Ovary (tissue), 10 donors: ENCODE results near the gene TPRG1. TPM values are rescaled to one million over a fixed set of nuclear protein-coding genes. Genes with fewer than 3 reads are reported as not detected.

Source experiments
- DNase-seq, 5 donors: peaks; one replicate each; pipeline ENCODE4 v3.0.0-alpha.2; 2019 to 2020
- H3K27ac ChIP-seq, 2 donors: fragments of 200-600 bp; one replicate each; pipeline versions ENCODE4 v1.5.1 to v1.8.0; 2019 to 2022
- H3K27me3 ChIP-seq: fragments of 200-600 bp; one replicate; pipeline ENCODE4 v1.8.0; 2022
- H3K36me3 ChIP-seq: fragments of 200-600 bp; sonication (generic); one replicate; pipeline ENCODE4 v1.5.1; 2019
- H3K4me1 ChIP-seq: one replicate; pipeline ENCODE4 v1.8.1; 2013; ENCODE audit warnings: mild to moderate bottlenecking, moderate library complexity; ENCODE audit not compliant: insufficient read depth
- H3K4me3 ChIP-seq: fragments of 200-600 bp; sonication (generic); one replicate; pipeline ENCODE4 v1.5.1; 2017
- H3K9me3 ChIP-seq, 2 donors: fragments of 200-600 bp in 1 of 2; sonication (generic) in 1 of 2; one replicate each; pipeline versions ENCODE4 v1.5.1 to v1.8.1; 2013 to 2019; ENCODE audit warnings: mild to moderate bottlenecking in 1 of 2, moderate library complexity in 1 of 2
- CTCF ChIP-seq, 3 donors: fragments of 450-650 bp in 2 of 3; fragments of 200-600 bp in 1 of 3; IDR thresholded peaks; one replicate each; pipeline versions ENCODE4 v1.5.1 to v1.8.0; 2016 to 2022; ENCODE audit warnings: antibody characterized with exemption in 3 of 3, mild to moderate bottlenecking in 1 of 3
- EP300 ChIP-seq: sonication (generic); formaldehyde crosslinking; IDR thresholded peaks from one replicate; pipeline ENCODE4 v1.6.1; 2017; ENCODE audit warnings: antibody characterized with exemption
- POLR2A ChIP-seq: fragments of 450-650 bp; IDR thresholded peaks from one replicate; pipeline ENCODE4 v1.6.1; 2017; ENCODE audit warnings: antibody characterized with exemption, mild to moderate bottlenecking, moderate library complexity
- WGBS, 3 donors: extraction: QIAGEN DNeasy Blood & Tissue Kit in 1 of 3; methylation state at CpG; one replicate each; pipeline versions ENCODE4 v1.1.5 to v1.1.7; 2013 to 2017; 5-methylcytosine and 5-hydroxymethylcytosine counted together
- intact Hi-C, 4 donors: fragments of 100-400 bp; cut with DNase I; formaldehyde crosslinking; loops; one replicate each; pipeline versions ENCODE4 v1.11.0 to v1.15.1; 2022 to 2023
- long read RNA-seq, 3 donors: library from polyadenylated mRNA in 2 of 3; unstranded in 2 of 3; transcript quantifications; one replicate each; pipeline ENCODE4 v2.0.0 and lab custom pipeline, GENCODE V29; 2021 to 2026
- polyA plus RNA-seq, 2 donors: library from polyadenylated mRNA; stranded (reverse); fragments of 200-250 nt in 1 of 2; fragments of 350-450 nt in 1 of 2; fragmentation: Illumina TruSeq in 1 of 2; extraction: RNeasy Lipid Tissue Mini Kit (QIAGEN cat#74804) in 1 of 2; gene quantifications; one replicate each; pipeline ENCODE4 v1.2.3, GENCODE V29; 2013 to 2014
- total RNA-seq, 7 donors: library from RNA; depleted of rRNA in 2 of 7; stranded (reverse); fragments of >200 nt in 2 of 7; fragmentation: NEBNext Ultra II Directional in 3 of 7; extraction: Animal tissue kit (Norgen Biotek cat#: 25700) in 3 of 7; gene quantifications; one replicate each; pipeline versions ENCODE4 v1.1.0 to v1.2.4, GENCODE V29; 2016 to 2023
- donor health status: DM: no; HTN: no; CAD: no; lungs with moderate emphysema.
- donor health status: DM: no; HTN: no; CAD: no.
- donor health status: Bipolar disorder and iron deficiency.
- donor health status: DM: yes; HTN: yes; CAD: no.
- donor health status: DM: no; HTN: no; CAD: no.
- donor health status: DM: yes; HTN: yes; CAD: no.

Gene TPRG1
- total RNA-seq = 10 to 100 TPM in 3 of 7 donors, 1 to 10 TPM in 4; 3.2 to 20.2 (median 8.1) TPM
- 1 to 10 TPM; 1.9 to 7.5 TPM for polyA plus RNA-seq
- long read RNA-seq, donor 1, partial matches to known transcripts = 2 of 12 reads
- long read RNA-seq, donor 1, other reads (novel, unspliced or antisense) = 10 of 12 reads
- long read RNA-seq, donor 2 = 0 reads
- long read RNA-seq, donor 3, partial matches to known transcripts = 1 of 10 reads
- long read RNA-seq, donor 3, other reads (novel, unspliced or antisense) = 9 of 10 reads

- DNase-seq = no peak
- Histone ChIP-seq H3K9me3 (no peaks in the 10 kb centered on the region), H3K4me1 (no peaks in the 10 kb centered on the region), H3K27ac (no peak within 1 kb of the TSS), H3K4me3 (no peak within 1 kb of the TSS), H3K36me3 (no peaks in the 10 kb centered on the region), H3K27me3 (no peaks in the 10 kb centered on the region)
- TF ChIP-seq CTCF (IDR thresholded peaks at IDR 0.05) (no peak), EP300 (no peak), POLR2A (no peak)
- intact Hi-C loops = no loop called here
- 90 to 100% (median 90%) methylated on average over 1 of the region's 1 CpG for WGBS, 3 donors
Measured at GRCh38 chr3:189171707-189172106, at the start of gene TPRG1. TSS of gene TPRG1 (plus strand) at chr3:189171971. CDS start at chr3:189207385, 35,414 bp downstream.

GRCh38 chr3:189122110-189122509 lies 49.7 kb upstream of the TPRG1 start:
- no peak for TF ChIP-seq EP300
- TF ChIP-seq POLR2A = no peak
- TF ChIP-seq CTCF (IDR thresholded peaks at IDR 0.05) = no peak
- 5 to 8% (median 6%) methylated on average over 2 of the region's 2 CpGs for WGBS, 3 donors
- no peaks in the 10 kb centered on the region for H3K9me3 ChIP-seq
- H3K4me1 ChIP-seq = peaks cover 3% of the 10 kb centered on the region
- H3K27ac ChIP-seq = peak overlapping the region in 1 of 2 donors; percentile 20
- H3K27me3 ChIP-seq = no peaks in the 10 kb centered on the region
- H3K4me3 ChIP-seq = no peak overlapping the region
- H3K36me3 ChIP-seq = no peaks in the 10 kb centered on the region
- intact Hi-C loops = no loop called here
- no peak for DNase-seq

GRCh38 chr3:189122526-189123205 lies 49.1 kb upstream of the TPRG1 start:
- 17 to 33% (median 23%) methylated on average over 5 of the region's 5 CpGs for WGBS, 3 donors
- peak overlapping the region in 1 of 2 donors; percentile 20 for H3K27ac ChIP-seq
- H3K4me1 ChIP-seq = peaks cover 3% of the 10 kb centered on the region
- intact Hi-C loops = no loop called here
- no peaks in the 10 kb centered on the region for H3K9me3 ChIP-seq
- no peaks in the 10 kb centered on the region for H3K27me3 ChIP-seq
- no peak overlapping the region for H3K4me3 ChIP-seq
- H3K36me3 ChIP-seq = no peaks in the 10 kb centered on the region
- DNase-seq = no peak
- no peak for TF ChIP-seq EP300
- TF ChIP-seq POLR2A = no peak
- no peak for TF ChIP-seq CTCF (IDR thresholded peaks at IDR 0.05)

GRCh38 chr3:189123595-189124387 lies 48.0 kb upstream of the TPRG1 start:
- WGBS, 3 donors = 18% methylated on average over 11 of the region's 11 CpGs
- Histone ChIP-seq H3K36me3 (no peaks in the 10 kb centered on the region), H3K4me3 (no peak overlapping the region), H3K4me1 (peaks cover 3% of the 10 kb centered on the region), H3K27ac (peak overlapping the region in 1 of 2 donors; percentile 20), H3K9me3 (no peaks in the 10 kb centered on the region), H3K27me3 (no peaks in the 10 kb centered on the region)
- TF ChIP-seq POLR2A = no peak
- TF ChIP-seq EP300 = no peak
- TF ChIP-seq CTCF (IDR thresholded peaks at IDR 0.05) = no peak
- peak in 3 of 5 donors; percentile 19 to 54 (median 37) for DNase-seq
- intact Hi-C loops = no loop called here
